ENCODE measurements around the gene STK32C.

DNA sequence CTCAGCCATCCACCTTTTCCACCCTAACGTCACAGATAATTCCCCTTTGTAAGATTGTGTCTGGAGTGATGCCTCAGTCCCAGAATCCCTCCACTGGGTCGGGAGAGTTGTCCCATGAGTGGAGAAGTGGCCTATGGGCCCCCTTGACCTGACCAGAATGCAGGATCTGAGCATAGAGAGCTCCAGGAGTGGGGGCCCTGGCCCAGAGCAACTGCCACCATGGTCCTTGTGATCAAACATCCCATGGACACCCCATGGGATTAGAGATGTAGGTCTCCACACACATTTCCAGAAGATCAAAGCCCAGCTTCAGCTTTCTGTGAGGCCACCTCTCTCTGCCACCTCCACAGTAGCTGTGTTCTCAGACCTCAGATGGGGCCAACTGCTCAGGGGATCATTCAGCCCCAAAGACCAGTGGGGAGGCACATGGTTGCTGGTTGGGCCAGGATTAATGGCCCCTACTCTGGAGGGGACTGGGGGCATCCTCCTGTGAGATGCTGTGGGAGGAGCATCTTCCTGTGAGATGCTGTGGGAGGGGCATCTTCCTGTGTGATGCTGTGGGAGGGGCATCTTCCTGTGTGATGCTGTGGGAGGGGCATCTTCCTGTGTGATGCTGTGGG lies 149.5 kb downstream of the STK32C start:
- TF ChIP-seq, protein P1, sequence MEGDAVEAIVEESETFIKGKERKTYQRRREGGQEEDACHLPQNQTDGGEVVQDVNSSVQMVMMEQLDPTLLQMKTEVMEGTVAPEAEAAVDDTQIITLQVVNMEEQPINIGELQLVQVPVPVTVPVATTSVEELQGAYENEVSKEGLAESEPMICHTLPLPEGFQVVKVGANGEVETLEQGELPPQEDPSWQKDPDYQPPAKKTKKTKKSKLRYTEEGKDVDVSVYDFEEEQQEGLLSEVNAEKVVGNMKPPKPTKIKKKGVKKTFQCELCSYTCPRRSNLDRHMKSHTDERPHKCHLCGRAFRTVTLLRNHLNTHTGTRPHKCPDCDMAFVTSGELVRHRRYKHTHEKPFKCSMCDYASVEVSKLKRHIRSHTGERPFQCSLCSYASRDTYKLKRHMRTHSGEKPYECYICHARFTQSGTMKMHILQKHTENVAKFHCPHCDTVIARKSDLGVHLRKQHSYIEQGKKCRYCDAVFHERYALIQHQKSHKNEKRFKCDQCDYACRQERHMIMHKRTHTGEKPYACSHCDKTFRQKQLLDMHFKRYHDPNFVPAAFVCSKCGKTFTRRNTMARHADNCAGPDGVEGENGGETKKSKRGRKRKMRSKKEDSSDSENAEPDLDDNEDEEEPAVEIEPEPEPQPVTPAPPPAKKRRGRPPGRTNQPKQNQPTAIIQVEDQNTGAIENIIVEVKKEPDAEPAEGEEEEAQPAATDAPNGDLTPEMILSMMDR (IDR thresholded peaks at IDR 0.05), result no peak
- TF ChIP-seq EZH2 (IDR thresholded peaks at IDR 0.05; ENCODE audit: borderline replicate concordance, insufficient read depth, low read depth, low read length, poor library complexity, severe bottlenecking), result no peak

Measured in B cell (primary cell).